Measurements from ENCODE around the gene ATP12A. TPM values are rescaled to one million over a fixed set of nuclear protein-coding genes. Genes with fewer than 3 reads are reported as not detected.

Gene ATP12A
- polyA plus RNA-seq, 3 donors: not detected

DNA sequence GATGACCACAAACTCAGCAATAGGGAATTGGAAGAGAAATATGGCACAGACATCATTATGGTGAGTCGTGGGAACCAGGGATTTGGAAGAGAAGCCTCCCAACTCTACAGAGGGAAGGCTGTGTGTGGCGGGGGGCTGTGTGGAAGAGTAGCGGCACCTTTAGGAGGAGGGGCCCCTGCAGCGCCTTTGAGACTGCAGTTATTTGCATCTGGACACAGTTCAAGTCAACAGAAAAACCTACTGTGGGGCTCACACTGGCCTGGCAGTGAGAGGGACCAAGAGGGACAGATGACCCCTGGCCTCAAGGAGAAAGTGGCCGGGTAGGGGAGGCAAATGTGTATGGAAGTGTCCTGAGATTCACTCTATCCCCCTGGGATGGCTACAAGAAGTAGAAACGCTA lies 5.1 kb downstream of the ATP12A start:
- DNase-seq: no peak
- Histone ChIP-seq H3K79me2 (ENCODE audit: insufficient read depth, low read length) (no peaks in the 10 kb centered on the region), H3K27ac (ENCODE audit: low read depth in 1 of 2, low read length in 2 of 2) (no peak overlapping the region), H3K36me3 (replicated peaks in 1 of 2; ENCODE audit: control insufficient read depth in 1 of 2, insufficient read depth in 2 of 2, low read length in 2 of 2) (no peaks in the 10 kb centered on the region), H3K4me3 (replicated peaks in 1 of 3; ENCODE audit: low read depth in 2 of 3, low read length in 3 of 3) (no peak overlapping the region), H3K9ac (ENCODE audit: insufficient read depth, low read length, poor library complexity, severe bottlenecking) (no peak overlapping the region), H3K9me3 (replicated peaks in 1 of 2; ENCODE audit: control insufficient read depth in 1 of 2, insufficient read depth in 1 of 2, low read length in 2 of 2) (peaks cover 0 to 5% of the 10 kb centered on the region in 2 donors), H2AFZ (ENCODE audit: insufficient read depth, low read depth, low read length, poor library complexity, severe bottlenecking) (no peak overlapping the region), H3K4me2 (replicated peaks; ENCODE audit: extremely low read depth, low read length, poor library complexity, severe bottlenecking) (no peak overlapping the region), H4K20me1 (ENCODE audit: insufficient read depth, low read length) (no peaks in the 10 kb centered on the region), H3K27me3 (ENCODE audit: control insufficient read depth in 2 of 2, insufficient read depth in 2 of 2, low read length in 2 of 2) (peaks cover 8 to 14% of the 10 kb centered on the region in 2 donors), H3K4me1 (ENCODE audit: control insufficient read depth in 1 of 2, insufficient read depth in 2 of 2, low read length in 2 of 2) (peaks cover 0 to 5% of the 10 kb centered on the region in 2 donors)
- no peaks in the 10 kb centered on the region for H3K36me3 Mint-ChIP-seq
- peaks cover 6% of the 10 kb centered on the region for H3K4me1 Mint-ChIP-seq
- WGBS (ENCODE audit: insufficient coverage): 98% methylated on average over 4 of the region's 6 CpGs
- H3K4me3 Mint-ChIP-seq: no peak overlapping the region
- TF ChIP-seq CTCF (IDR thresholded peaks at IDR 0.05): no peak
- peaks cover 0 to 7% (median 0%) of the 10 kb centered on the region in 7 donors for H3K9me3 Mint-ChIP-seq
- intact Hi-C loops (cut with micrococcal nuclease): loop anchor here in 1 of 2 donors (10.0 kb wide), 1 partner anchor 289 kb away; no protein-coding TSS in a partner anchor
- no peak overlapping the region for H3K27ac Mint-ChIP-seq
- peaks cover 19 to 28% (median 21%) of the 10 kb centered on the region in 3 donors for H3K27me3 Mint-ChIP-seq (ENCODE audit: low read depth in 3 of 3)

DNA sequence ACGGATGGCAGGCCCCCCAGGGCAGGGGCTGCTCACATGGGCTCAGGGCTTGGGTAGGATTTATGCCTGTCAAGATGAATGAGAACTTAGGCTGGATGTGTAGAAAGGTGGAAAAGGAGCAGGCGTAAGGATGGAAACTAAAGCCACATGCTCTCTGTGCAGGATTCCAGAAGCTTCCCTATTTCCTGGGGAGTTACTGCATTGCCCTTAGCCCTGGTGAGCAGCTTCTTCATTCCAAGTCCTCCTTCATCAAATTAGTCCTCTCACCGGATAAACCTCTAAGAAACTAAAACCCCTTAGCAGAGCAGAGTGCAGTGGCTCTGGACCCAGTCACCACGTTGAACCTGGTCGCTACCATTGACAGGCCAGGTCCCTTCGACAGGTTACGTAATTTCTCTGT lies 7.4 kb downstream of the ATP12A start:
- Histone ChIP-seq H3K4me3 (replicated peaks in 1 of 3; ENCODE audit: low read depth in 2 of 3, low read length in 3 of 3) (no peak overlapping the region), H3K9ac (ENCODE audit: insufficient read depth, low read length, poor library complexity, severe bottlenecking) (no peak overlapping the region), H3K4me2 (replicated peaks; ENCODE audit: extremely low read depth, low read length, poor library complexity, severe bottlenecking) (no peak overlapping the region), H4K20me1 (ENCODE audit: insufficient read depth, low read length) (no peaks in the 10 kb centered on the region), H3K4me1 (ENCODE audit: control insufficient read depth in 1 of 2, insufficient read depth in 2 of 2, low read length in 2 of 2) (no peaks in the 10 kb centered on the region), H3K9me3 (replicated peaks in 1 of 2; ENCODE audit: control insufficient read depth in 1 of 2, insufficient read depth in 1 of 2, low read length in 2 of 2) (no peaks in the 10 kb centered on the region), H3K27ac (ENCODE audit: low read depth in 1 of 2, low read length in 2 of 2) (no peak overlapping the region), H3K79me2 (ENCODE audit: insufficient read depth, low read length) (no peaks in the 10 kb centered on the region), H2AFZ (ENCODE audit: insufficient read depth, low read depth, low read length, poor library complexity, severe bottlenecking) (no peak overlapping the region), H3K36me3 (replicated peaks in 1 of 2; ENCODE audit: control insufficient read depth in 1 of 2, insufficient read depth in 2 of 2, low read length in 2 of 2) (no peaks in the 10 kb centered on the region), H3K27me3 (ENCODE audit: control insufficient read depth in 2 of 2, insufficient read depth in 2 of 2, low read length in 2 of 2) (peaks cover 0 to 6% of the 10 kb centered on the region in 2 donors)
- no peak for TF ChIP-seq CTCF (IDR thresholded peaks at IDR 0.05)
- no peak overlapping the region for H3K4me3 Mint-ChIP-seq
- H3K9me3 Mint-ChIP-seq: no peaks in the 10 kb centered on the region
- DNase-seq: no peak
- intact Hi-C loops (cut with micrococcal nuclease): loop anchor here in 1 of 2 donors (10.0 kb wide), 1 partner anchor 287 kb away; no protein-coding TSS in a partner anchor
- 87% methylated on average over 2 of the region's 7 CpGs for WGBS (ENCODE audit: insufficient coverage)
- H3K27ac Mint-ChIP-seq: no peak overlapping the region
- peaks cover 7 to 13% (median 8%) of the 10 kb centered on the region in 3 donors for H3K27me3 Mint-ChIP-seq (ENCODE audit: low read depth in 3 of 3)
- peaks cover 6% of the 10 kb centered on the region for H3K4me1 Mint-ChIP-seq
- no peaks in the 10 kb centered on the region for H3K36me3 Mint-ChIP-seq

Measured in CD14-positive monocyte (primary cell).